Right lung (tissue), 10 donors: ENCODE measurements around the gene LLCFC1. TPM values are rescaled to one million over a fixed set of nuclear protein-coding genes. Genes with fewer than 3 reads are reported as not detected.

ENCODE experiments used
- DNase-seq, 2 donors: peaks; one replicate each; pipeline ENCODE4 v3.0.0-alpha.2; 2013
- long read RNA-seq, 8 donors: transcript quantifications; one replicate each; lab custom pipeline, GENCODE V29; 2026
- polyA plus RNA-seq, 5 donors: library from polyadenylated mRNA; unstranded; fragments of 120-200 nt; gene quantifications; one replicate each; pipeline versions ENCODE4 v1.2.1 to v1.2.3, GENCODE V29; 2013; ENCODE audit warnings: inconsistent platforms in 1 of 5, low replicate concordance in 1 of 5; ENCODE audit not compliant: insufficient read length in 5 of 5, insufficient read depth in 1 of 5

LLCFC1 gene
- polyA plus RNA-seq: under 1 TPM; 0.25 to 0.63 (median 0.35) TPM
- long read RNA-seq, donor 1: 0 reads
- long read RNA-seq, donor 2: 0 reads
- long read RNA-seq, donor 3: 0 reads
- long read RNA-seq, donor 4: 0 reads
- long read RNA-seq, donor 5: 0 reads
- long read RNA-seq, donor 6: 0 reads
- long read RNA-seq, donor 7: 0 reads
- long read RNA-seq, donor 8: 0 reads

- DNase-seq: no peak
Observed at GRCh38 chr7:142939226-142939910, at the start of gene LLCFC1. Gene LLCFC1 (plus strand): TSS chr7:142939484. CDS start chr7:142939622, 138 bp downstream.

GRCh38 chr7:142889816-142890215 lies 49.5 kb upstream of the LLCFC1 start:
- no peak for DNase-seq

- DNase-seq: no peak
Observed at GRCh38 chr7:142890874-142891485, 48.3 kb upstream of the LLCFC1 start.

GRCh38 chr7:142891490-142892082 lies 47.7 kb upstream of the LLCFC1 start:
- no peak for DNase-seq

- DNase-seq: no peak
Observed at GRCh38 chr7:142892951-142893350, 46.3 kb upstream of the LLCFC1 start.

GRCh38 chr7:142894112-142894984 lies 44.9 kb upstream of the LLCFC1 start:
- DNase-seq: no peak

- no peak for DNase-seq
Observed at GRCh38 chr7:142894985-142895593, 44.2 kb upstream of the LLCFC1 start.

- DNase-seq: no peak
Observed at GRCh38 chr7:142896151-142896550, 43.1 kb upstream of the LLCFC1 start.

- no peak for DNase-seq
Observed at GRCh38 chr7:142896741-142897379, 42.4 kb upstream of the LLCFC1 start.

- no peak for DNase-seq
Observed at GRCh38 chr7:142897691-142898090, 41.6 kb upstream of the LLCFC1 start.

- no peak for DNase-seq
Observed at GRCh38 chr7:142898377-142899170, 40.7 kb upstream of the LLCFC1 start.

- DNase-seq: no peak
Observed at GRCh38 chr7:142899661-142900060, 39.6 kb upstream of the LLCFC1 start.

GRCh38 chr7:142901426-142902259 lies 37.6 kb upstream of the LLCFC1 start:
- no peak for DNase-seq

- DNase-seq: no peak
Observed at GRCh38 chr7:142904128-142904527, 35.2 kb upstream of the LLCFC1 start.

- no peak for DNase-seq
Observed at GRCh38 chr7:142905759-142906158, 33.5 kb upstream of the LLCFC1 start.

GRCh38 chr7:142906643-142907042 lies 32.6 kb upstream of the LLCFC1 start:
- no peak for DNase-seq

- no peak for DNase-seq
Observed at GRCh38 chr7:142908290-142908689, 31.0 kb upstream of the LLCFC1 start.

GRCh38 chr7:142908921-142909890 lies 30.1 kb upstream of the LLCFC1 start:
- DNase-seq: no peak
